ENCODE measurements around the gene ZNF470.

The ZNF470 gene

GRCh38 chr19:56567274-56568120 lies at the start of gene ZNF470:
Gene ZNF470, plus strand, starts transcription at chr19:56567468. Its CDS starts 2,844 bp downstream, at chr19:56570312.
- DNase-seq = peak; percentile 93

GRCh38 chr19:56525214-56525860 lies 41.9 kb upstream of the ZNF470 start:
- DNase-seq = no peak

GRCh38 chr19:56537442-56537841 lies 29.8 kb upstream of the ZNF470 start:
- DNase-seq = no peak

GRCh38 chr19:56538254-56538760 lies 29.0 kb upstream of the ZNF470 start:
- no peak for DNase-seq

GRCh38 chr19:56538761-56539263 lies 28.5 kb upstream of the ZNF470 start, which contains the start of gene ZFP28:
Gene ZFP28, plus strand, starts transcription at chr19:56538948. Its CDS starts 71 bp downstream, at chr19:56539019.
- DNase-seq = no peak

- no peak for DNase-seq
These were observed 23.5 kb upstream of the ZNF470 start for GRCh38 chr19:56543776-56544175.

- DNase-seq = peak; percentile 7
These were observed 19.7 kb upstream of the ZNF470 start for GRCh38 chr19:56547535-56547934.

GRCh38 chr19:56554272-56554869 lies 12.9 kb upstream of the ZNF470 start:
- DNase-seq = no peak

- no peak for DNase-seq
These were observed 4.5 kb upstream of the ZNF470 start for GRCh38 chr19:56562766-56563165.

GRCh38 chr19:56566904-56567273 lies 379 bp upstream of the ZNF470 start:
- DNase-seq = peak; percentile 27

GRCh38 chr19:56572589-56572988 lies 5.3 kb downstream of the ZNF470 start:
- DNase-seq = no peak

- no peak for DNase-seq
These were observed 6.6 kb downstream of the ZNF470 start for GRCh38 chr19:56573914-56574313.

- no peak for DNase-seq
These were observed 10.7 kb downstream of the ZNF470 start for GRCh38 chr19:56577719-56578602.

- DNase-seq = no peak
These were observed 27.1 kb downstream of the ZNF470 start for GRCh38 chr19:56594446-56594782.

- DNase-seq = peak; percentile 90
These were observed 27.7 kb downstream of the ZNF470 start, which contains the start of gene ZNF71 for GRCh38 chr19:56594783-56595547. Gene ZNF71, plus strand, starts transcription at chr19:56595302. Its CDS starts 6,257 bp downstream, at chr19:56601559.

GRCh38 chr19:56595548-56595899 lies 28.3 kb downstream of the ZNF470 start:
- DNase-seq = no peak

GRCh38 chr19:56596676-56597075 lies 29.4 kb downstream of the ZNF470 start:
- DNase-seq = no peak

- DNase-seq = no peak
These were observed 30.4 kb downstream of the ZNF470 start for GRCh38 chr19:56597696-56598095.

GRCh38 chr19:56601375-56601774 lies 34.1 kb downstream of the ZNF470 start:
- no peak for DNase-seq

GRCh38 chr19:56603829-56604228 lies 36.6 kb downstream of the ZNF470 start:
- no peak for DNase-seq

- DNase-seq = no peak
These were observed 41.2 kb downstream of the ZNF470 start for GRCh38 chr19:56608274-56608964.

Data from RPMI8226 (cell line).